IMR-90 (cell line): ENCODE measurements around the gene PRR16. TPM values are rescaled to one million over a fixed set of nuclear protein-coding genes. Genes with fewer than 3 reads are reported as not detected.

Source experiments
- ATAC-seq: fragments of 200-7000 bp; cut with Tn5 transposase; 2 replicates; pipeline ENCODE4 v1.9.1; 2020; ENCODE audit warnings: low read depth, mild to moderate bottlenecking, moderate library complexity
- BruUV-seq: library from RNA; stranded (reverse); fragments of 400-500 nt; replicated peaks from 2 replicates; lab custom pipeline; 2021; lab: Mats Ljungman, UMichigan
- CTCF ChIA-PET: fragments of 300-600 bp; formaldehyde crosslinking; extraction: SDS; loops from one replicate; lab custom pipeline; 2021; ENCODE audit warnings: antibody characterized with exemption; lab: Yijun Ruan, JAX
- POLR2A ChIA-PET: fragments of 300-600 bp; sonication (Branson Sonifier 250); formaldehyde crosslinking; loops from one replicate; lab custom pipeline; 2022; ENCODE audit warnings: antibody characterized with exemption; ENCODE audit not compliant: unreplicated experiment; lab: Charles Lee
- DNase-seq: peaks from one replicate; pipeline ENCODE4 v3.0.0; 2013
- H2AFZ ChIP-seq: replicated peaks from 2 replicates; pipeline ENCODE3; 2013; ENCODE audit warnings: low read length, mild to moderate bottlenecking; ENCODE audit not compliant: poor library complexity
- H2AK5ac ChIP-seq: 2 replicates; pipeline ENCODE4 v1.6.1; 2013; ENCODE audit warnings: low read depth, low read length, inconsistent platforms
- H2AK9ac ChIP-seq: replicated peaks from 2 replicates; pipeline ENCODE3; 2013; ENCODE audit warnings: mild to moderate bottlenecking, low read depth, low read length, moderate library complexity; ENCODE audit not compliant: poor library complexity
- H2BK120ac ChIP-seq: 2 replicates; pipeline ENCODE4 v1.6.1; 2013; ENCODE audit warnings: low read depth, low read length, inconsistent platforms
- H2BK15ac ChIP-seq: 3 replicates; pipeline ENCODE4 v1.6.1; 2013; ENCODE audit warnings: low read depth, low read length, inconsistent platforms
- H2BK20ac ChIP-seq: 2 replicates; pipeline ENCODE4 v1.6.1; 2013; ENCODE audit warnings: low read depth, mild to moderate bottlenecking, inconsistent platforms, low read length, moderate library complexity
- H2BK5ac ChIP-seq: 2 replicates; pipeline ENCODE4 v1.6.1; 2013; ENCODE audit warnings: mild to moderate bottlenecking, low read depth, low read length, inconsistent platforms; ENCODE audit not compliant: poor library complexity, severe bottlenecking
- H3K14ac ChIP-seq: replicated peaks from 2 replicates; pipeline ENCODE4 v1.6.1; 2013; ENCODE audit warnings: low read depth, low read length, inconsistent platforms
- H3K18ac ChIP-seq: 2 replicates; pipeline ENCODE4 v1.6.1; 2013; ENCODE audit warnings: low read depth, low read length, control low read depth
- H3K23ac ChIP-seq: 2 replicates; pipeline ENCODE4 v1.6.1; 2013; ENCODE audit warnings: low read depth, low read length, inconsistent platforms
- H3K27ac ChIP-seq: 2 replicates; pipeline ENCODE4 v1.5.1; 2013; ENCODE audit warnings: mild to moderate bottlenecking, control low read depth, low read length; ENCODE audit not compliant: insufficient read depth
- H3K27me3 ChIP-seq: 2 replicates; pipeline ENCODE4 v1.6.1; 2013; ENCODE audit warnings: low read length; ENCODE audit not compliant: control insufficient read depth, insufficient read depth
- H3K36me3 ChIP-seq: 2 replicates; pipeline ENCODE4 v1.6.1; 2013; ENCODE audit warnings: low read length, mixed read lengths; ENCODE audit not compliant: control insufficient read depth, insufficient read depth
- H3K4ac ChIP-seq: 2 replicates; pipeline ENCODE4 v1.6.1; 2013; ENCODE audit warnings: low read depth, low read length, inconsistent platforms
- H3K4me1 ChIP-seq: 2 replicates; pipeline ENCODE4 v1.6.1; 2013; ENCODE audit warnings: low read length, mixed read lengths; ENCODE audit not compliant: control insufficient read depth, insufficient read depth
- H3K4me2 ChIP-seq: 2 replicates; pipeline ENCODE4 v1.6.1; 2013; ENCODE audit warnings: low read depth, mild to moderate bottlenecking, control low read depth, low read length, moderate library complexity
- H3K4me3 ChIP-seq: 2 replicates; pipeline ENCODE4 v1.5.1; 2013; ENCODE audit warnings: low read depth, mild to moderate bottlenecking, control low read depth, low read length, moderate library complexity; ENCODE audit not compliant: insufficient read depth
- H3K56ac ChIP-seq: 2 replicates; pipeline ENCODE4 v1.6.1; 2013; ENCODE audit warnings: low read length, inconsistent platforms; ENCODE audit not compliant: insufficient read depth; ENCODE audit errors: extremely low read depth
- H3K79me1 ChIP-seq, 2 experiments: 2 replicates each; pipeline ENCODE4 v1.6.1; 2013; ENCODE audit warnings: low read length in 2 of 2, inconsistent platforms in 1 of 2, low read depth in 1 of 2
- H3K9ac ChIP-seq: 2 replicates; pipeline ENCODE4 v1.6.1; 2013; ENCODE audit warnings: low read depth, low read length, control low read depth
- H3K9me1 ChIP-seq: 2 replicates; pipeline ENCODE4 v1.6.1; 2013; ENCODE audit warnings: low read length, inconsistent platforms; ENCODE audit not compliant: insufficient read depth
- H3K9me3 ChIP-seq: 2 replicates; pipeline ENCODE4 v1.6.1; 2013; ENCODE audit warnings: low read length; ENCODE audit not compliant: control insufficient read depth, insufficient read depth
- H4K20me1 ChIP-seq: 2 replicates; pipeline ENCODE4 v1.6.1; 2013; ENCODE audit warnings: low read length, inconsistent platforms; ENCODE audit not compliant: insufficient read depth
- H4K5ac ChIP-seq: 2 replicates; pipeline ENCODE4 v1.6.1; 2013; ENCODE audit warnings: mild to moderate bottlenecking, low read depth, low read length, control low read depth
- H4K8ac ChIP-seq, 2 experiments: 2 replicates each; pipeline ENCODE4 v1.6.1; 2013; ENCODE audit warnings: low read depth in 2 of 2, low read length in 2 of 2, control low read depth in 1 of 2, inconsistent platforms in 1 of 2
- H4K91ac ChIP-seq: 2 replicates; pipeline ENCODE4 v1.6.1; 2013; ENCODE audit warnings: low read depth, low read length, inconsistent platforms; ENCODE audit not compliant: insufficient read depth
- BHLHE40 ChIP-seq: fragments of 150-350 bp; IDR thresholded peaks from 2 replicates; pipeline ENCODE4 v1.6.1; 2016; ENCODE audit warnings: mild to moderate bottlenecking, low read depth, low read length
- CEBPB ChIP-seq: IDR thresholded peaks from 2 replicates; pipeline ENCODE4 v1.6.1; 2012; ENCODE audit warnings: low read depth, low read length, improper control_type of control experiment
- CHD1 ChIP-seq: IDR thresholded peaks from 2 replicates; pipeline ENCODE4 v1.6.1; 2012; ENCODE audit warnings: low read depth, low read length, improper control_type of control experiment
- CTCF ChIP-seq: conservative IDR thresholded peaks from 2 replicates; pipeline ENCODE4 v1.5.1; 2012; ENCODE audit warnings: mild to moderate bottlenecking, low read depth, low read length, improper control_type of control experiment
- ELK1 ChIP-seq: fragments of 150-350 bp; IDR thresholded peaks from 2 replicates; pipeline ENCODE4 v1.6.1; 2016; ENCODE audit warnings: low read depth, mild to moderate bottlenecking, low read length, moderate library complexity, borderline replicate concordance
- FOS ChIP-seq: fragments of 150-350 bp; IDR thresholded peaks from 2 replicates; pipeline ENCODE4 v1.6.1; 2016; ENCODE audit warnings: low read depth, low read length
- MAFK ChIP-seq: IDR thresholded peaks from 2 replicates; pipeline ENCODE4 v1.6.1; 2012; ENCODE audit warnings: low read depth, low read length, improper control_type of control experiment
- MAZ ChIP-seq: IDR thresholded peaks from 2 replicates; pipeline ENCODE4 v1.6.1; 2012; ENCODE audit warnings: low read depth, mild to moderate bottlenecking, low read length, improper control_type of control experiment, moderate library complexity, borderline replicate concordance
- MXI1 ChIP-seq: IDR thresholded peaks from 2 replicates; pipeline ENCODE4 v1.6.1; 2012; ENCODE audit warnings: low read depth, mild to moderate bottlenecking, low read length, moderate library complexity, borderline replicate concordance
- NFE2L2 ChIP-seq: fragments of 150-350 bp; IDR thresholded peaks from 2 replicates; pipeline ENCODE4 v1.6.1; 2016; ENCODE audit warnings: low read depth, mild to moderate bottlenecking, low read length
- POLR2A ChIP-seq: IDR thresholded peaks from 2 replicates; pipeline ENCODE4 v1.6.1; 2012; ENCODE audit warnings: mild to moderate bottlenecking, low read depth, low read length
- RAD21 ChIP-seq: IDR thresholded peaks from 2 replicates; pipeline ENCODE4 v1.6.1; 2012; ENCODE audit warnings: low read length, improper control_type of control experiment
- RCOR1 ChIP-seq: IDR thresholded peaks from 2 replicates; pipeline ENCODE4 v1.6.1; 2012; ENCODE audit warnings: mild to moderate bottlenecking, low read length, improper control_type of control experiment; ENCODE audit not compliant: insufficient replicate concordance
- RFX5 ChIP-seq: IDR thresholded peaks from 2 replicates; pipeline ENCODE4 v1.8.0; 2012; ENCODE audit warnings: low read depth, mild to moderate bottlenecking, low read length, moderate library complexity
- SMC3 ChIP-seq: fragments of 150-350 bp; IDR thresholded peaks from 2 replicates; pipeline ENCODE4 v1.6.1; 2016; ENCODE audit warnings: low read depth, mild to moderate bottlenecking, antibody characterized with exemption, low read length, moderate library complexity
- USF2 ChIP-seq: fragments of 150-350 bp; IDR thresholded peaks from 2 replicates; pipeline ENCODE4 v1.6.1; 2017; ENCODE audit warnings: mild to moderate bottlenecking, antibody characterized with exemption, low read length, low read depth
- WGBS, 2 experiments: methylation state at CpG; one replicate each; pipeline versions ENCODE4 v1.1.5 to v1.1.7; 2013; ENCODE audit warnings: missing lambda C conversion rate in 2 of 2; ENCODE audit not compliant: insufficient read length in 1 of 2; ENCODE audit errors: extremely low coverage in 2 of 2; 5-methylcytosine and 5-hydroxymethylcytosine counted together
- dilution Hi-C: fragments of 300-500 bp; cut with HindIII; formaldehyde crosslinking; loops from one replicate; pipeline ENCODE4 v1.14.3; 2018; ENCODE audit warnings: low sequenced_read_pairs; ENCODE audit not compliant: unreplicated experiment
- in situ Hi-C: fragments of 300-500 bp; cut with MboI; formaldehyde crosslinking; loops from 3 replicates; pipeline ENCODE4 v1.14.3; 2019; ENCODE audit warnings: low sequenced_read_pairs, inconsistent platforms, mixed read lengths
- intact Hi-C: fragments of 100-400 bp; cut with micrococcal nuclease; formaldehyde crosslinking; loops from 2 replicates; pipeline ENCODE4 v1.10.0; 2022
- polyA plus RNA-seq, 3 experiments: library from polyadenylated mRNA; depleted of rRNA; stranded (reverse); fragments of >200 nt; gene quantifications; 2 replicates each; pipeline ENCODE4 v1.2.3, GENCODE V29; 2012; ENCODE audit warnings: low replicate concordance in 1 of 3
- total RNA-seq: library from RNA; depleted of rRNA; stranded (reverse); fragments of >200 nt; gene quantifications from 2 replicates; pipeline ENCODE4 v1.2.3, GENCODE V29; 2012

The PRR16 gene
- total and polyA plus RNA-seq, 2 of the 4 experiments (the other 2 are of a cell fraction): 9.9 to 45.2 TPM

- H2AK5ac ChIP-seq: no peak overlapping the region
- BruUV-seq: no TSS peak
- H3K4me2 ChIP-seq: peak overlapping the region; percentile 39; the same call in 1 of the 2 replicates
- H3K4ac ChIP-seq: no peak overlapping the region
- WGBS, 2 experiments: no CpG with 5 or more reads among the region's 3 CpGs
- no peaks in the 10 kb centered on the region for H3K27me3 ChIP-seq
- H3K9me3 ChIP-seq: no peaks in the 10 kb centered on the region
- H3K27ac ChIP-seq: no peak overlapping the region
- POLR2A ChIA-PET: no interaction called here
- H2AK9ac ChIP-seq: no peak overlapping the region
- dilution Hi-C loops: no loop called here
- H2AFZ ChIP-seq: no peak overlapping the region
- ATAC-seq (no peak), DNase-seq (peak; percentile 26)
- peaks cover 36 to 55% of the 10 kb centered on the region in 2 experiments for H3K79me1 ChIP-seq
- H3K18ac ChIP-seq: no peak overlapping the region
- H3K9ac ChIP-seq: no peak overlapping the region
- no peaks in the 10 kb centered on the region for H3K4me1 ChIP-seq
- CTCF ChIA-PET: no interaction called here
- no peaks in the 10 kb centered on the region for H4K20me1 ChIP-seq
- in situ Hi-C loops: no loop called here
- TF ChIP-seq NFE2L2: no peak
- TF ChIP-seq ELK1: no peak
- TF ChIP-seq SMC3: no peak
- no peak for TF ChIP-seq MAZ
- TF ChIP-seq CEBPB: no peak
- no peak for TF ChIP-seq CTCF
- no peak for TF ChIP-seq POLR2A
- TF ChIP-seq MAFK: no peak
- no peak for TF ChIP-seq RCOR1
- TF ChIP-seq BHLHE40: no peak
- TF ChIP-seq MXI1: no peak
- no peak for TF ChIP-seq RAD21
- TF ChIP-seq USF2: no peak
- no peak for TF ChIP-seq CHD1
- no peak for TF ChIP-seq RFX5
- TF ChIP-seq FOS: no peak
- no peak overlapping the region for H4K5ac ChIP-seq
- H4K91ac ChIP-seq: no peak overlapping the region
- peak overlapping the region; percentile 18 for H2BK5ac ChIP-seq
- H3K14ac ChIP-seq: no peak overlapping the region
- no peak overlapping the region for H3K56ac ChIP-seq
- H3K23ac ChIP-seq: no peak overlapping the region
- H2BK15ac ChIP-seq: no peak overlapping the region
- H3K4me3 ChIP-seq: no peak overlapping the region
- H4K8ac ChIP-seq: no peak overlapping the region; a peak in 1 of 4 replicates
- intact Hi-C loops: no loop called here
- no peak overlapping the region for H2BK20ac ChIP-seq
- no peak overlapping the region for H2BK120ac ChIP-seq
- H3K9me1 ChIP-seq: no peaks in the 10 kb centered on the region; the same call in 1 of the 2 replicates
- H3K36me3 ChIP-seq: no peaks in the 10 kb centered on the region
Observed at GRCh38 chr5:120545951-120546350, 81.9 kb downstream of the PRR16 start.
